H9 (cell line): ENCODE data around the gene GOLPH3L. TPM values are rescaled to one million over a fixed set of nuclear protein-coding genes. Genes with fewer than 3 reads are reported as not detected.

Experiments used
- DNase-seq: peaks from one replicate; pipeline ENCODE4 v3.0.0-alpha.2; 2017
- H2AFZ ChIP-seq: one replicate; pipeline ENCODE4 v1.6.1; 2013; ENCODE audit warnings: mild to moderate bottlenecking, low read length, control low read depth, moderate library complexity
- H2AK5ac ChIP-seq: 2 replicates; pipeline ENCODE4 v1.6.1; 2013; ENCODE audit warnings: low read length, control low read depth, mixed read lengths; ENCODE audit not compliant: insufficient read length
- H2BK120ac ChIP-seq: one replicate; pipeline ENCODE4 v1.6.1; 2013; ENCODE audit warnings: low read depth, mild to moderate bottlenecking, low read length, control low read depth, inconsistent platforms; ENCODE audit not compliant: poor library complexity, severe bottlenecking
- H2BK12ac ChIP-seq: 2 replicates; pipeline ENCODE4 v1.6.1; 2013; ENCODE audit warnings: low read length, control low read depth, mixed read lengths, low read depth; ENCODE audit not compliant: insufficient read length
- H2BK15ac ChIP-seq: 2 replicates; pipeline ENCODE4 v1.6.1; 2013; ENCODE audit warnings: low read depth, low read length, control low read depth
- H2BK20ac ChIP-seq: one replicate; pipeline ENCODE4 v1.6.1; 2013; ENCODE audit warnings: low read depth, mild to moderate bottlenecking, low read length, control low read depth, inconsistent platforms; ENCODE audit not compliant: poor library complexity, severe bottlenecking
- H2BK5ac ChIP-seq: 2 replicates; pipeline ENCODE4 v1.6.1; 2013; ENCODE audit warnings: low read length, control low read depth, mixed read lengths; ENCODE audit not compliant: insufficient read length
- H3K14ac ChIP-seq: 2 replicates; pipeline ENCODE4 v1.6.1; 2013; ENCODE audit warnings: low read length, control low read depth; ENCODE audit not compliant: insufficient read depth
- H3K18ac ChIP-seq: 2 replicates; pipeline ENCODE4 v1.6.1; 2013; ENCODE audit warnings: low read depth, mild to moderate bottlenecking, mixed read lengths, low read length, control low read depth; ENCODE audit not compliant: insufficient read length
- H3K23ac ChIP-seq: 2 replicates; pipeline ENCODE4 v1.6.1; 2013; ENCODE audit warnings: low read length, control low read depth, mixed read lengths, low read depth; ENCODE audit not compliant: insufficient read length
- H3K23me2 ChIP-seq: 2 replicates; pipeline ENCODE4 v1.6.1; 2013; ENCODE audit warnings: low read depth, mild to moderate bottlenecking, mixed read lengths, low read length, control low read depth; ENCODE audit not compliant: insufficient read length, poor library complexity, severe bottlenecking
- H3K27ac ChIP-seq: 2 replicates; pipeline ENCODE4 v1.5.1; 2013; ENCODE audit warnings: low read length, control low read depth, mixed read lengths, low read depth; ENCODE audit not compliant: insufficient read length
- H3K27me3 ChIP-seq: 2 replicates; pipeline ENCODE4 v1.6.1; 2013; ENCODE audit warnings: low read length, control low read depth, inconsistent platforms; ENCODE audit not compliant: insufficient read depth
- H3K4ac ChIP-seq: 2 replicates; pipeline ENCODE4 v1.6.1; 2013; ENCODE audit warnings: low read depth, mild to moderate bottlenecking, control low read depth, inconsistent platforms, low read length, moderate library complexity
- H3K4me1 ChIP-seq: 2 replicates; pipeline ENCODE4 v1.6.1; 2013; ENCODE audit warnings: low read length, control low read depth, inconsistent platforms; ENCODE audit not compliant: insufficient read depth
- H3K4me2 ChIP-seq: 2 replicates; pipeline ENCODE4 v1.6.1; 2013; ENCODE audit warnings: low read length, control low read depth, mixed read lengths; ENCODE audit not compliant: insufficient read length, insufficient read depth
- H3K56ac ChIP-seq: 2 replicates; pipeline ENCODE4 v1.6.1; 2013; ENCODE audit warnings: low read depth, mild to moderate bottlenecking, mixed read lengths, low read length, control low read depth; ENCODE audit not compliant: insufficient read length
- H3K79me1 ChIP-seq: 2 replicates; pipeline ENCODE4 v1.6.1; 2013; ENCODE audit warnings: low read depth, mild to moderate bottlenecking, moderate library complexity, low read length, control low read depth, inconsistent platforms; ENCODE audit not compliant: insufficient read depth, poor library complexity, severe bottlenecking
- H3K79me2 ChIP-seq: 2 replicates; pipeline ENCODE4 v1.6.1; 2013; ENCODE audit warnings: low read length, control low read depth, inconsistent platforms; ENCODE audit not compliant: insufficient read depth
- H3K9ac ChIP-seq: 2 replicates; pipeline ENCODE4 v1.6.1; 2013; ENCODE audit warnings: low read length, control low read depth, mixed read lengths; ENCODE audit not compliant: insufficient read length; ENCODE audit errors: extremely low read depth
- H3K9me3 ChIP-seq: one replicate; pipeline ENCODE4 v1.6.1; 2013; ENCODE audit warnings: low read depth, low read length, inconsistent platforms; ENCODE audit not compliant: control insufficient read depth
- H3T11ph ChIP-seq: one replicate; pipeline ENCODE4 v1.6.1; 2013; ENCODE audit warnings: mild to moderate bottlenecking, low read length, control low read depth, inconsistent platforms
- H4K20me1 ChIP-seq: one replicate; pipeline ENCODE4 v1.6.1; 2013; ENCODE audit not compliant: control insufficient read depth, insufficient read length, insufficient read depth
- H4K5ac ChIP-seq: 2 replicates; pipeline ENCODE4 v1.6.1; 2013; ENCODE audit warnings: low read depth, mild to moderate bottlenecking, mixed read lengths, low read length, control low read depth; ENCODE audit not compliant: insufficient read length
- H4K8ac ChIP-seq: replicated peaks from 2 replicates; pipeline ENCODE4 v1.6.1; 2013; ENCODE audit warnings: low read length, control low read depth, mixed read lengths, low read depth; ENCODE audit not compliant: insufficient read length
- H4K91ac ChIP-seq: 2 replicates; pipeline ENCODE4 v1.6.1; 2013; ENCODE audit warnings: low read depth, mild to moderate bottlenecking, moderate library complexity, mixed read lengths, low read length, control low read depth; ENCODE audit not compliant: insufficient read length
- H3K27ac Mint-ChIP-seq, 3 experiments: 2 replicates in 2 of 3; 3 replicates in 1 of 3; pipeline ENCODE4 v1.8.0; 2020 to 2021; ENCODE audit warnings: mixed read lengths in 3 of 3, mild to moderate bottlenecking in 1 of 3, moderate library complexity in 1 of 3
- H3K27me3 Mint-ChIP-seq: 2 replicates; pipeline ENCODE4 v1.8.0; 2021; ENCODE audit warnings: low read depth, mild to moderate bottlenecking, moderate library complexity, mixed read lengths
- H3K36me3 Mint-ChIP-seq, 3 experiments: 2 replicates in 2 of 3; 3 replicates in 1 of 3; pipeline ENCODE4 v1.8.0; 2020 to 2021; ENCODE audit warnings: low read depth in 3 of 3, mixed read lengths in 3 of 3; ENCODE audit not compliant: insufficient read depth in 1 of 3
- H3K4me1 Mint-ChIP-seq, 2 experiments: 2 replicates each; pipeline ENCODE4 v1.8.0; 2020; ENCODE audit warnings: mixed read lengths in 2 of 2
- H3K4me3 Mint-ChIP-seq, 2 experiments: 2 replicates in 1 of 2; 3 replicates in 1 of 2; pipeline ENCODE4 v1.8.0; 2020 to 2021; ENCODE audit warnings: mild to moderate bottlenecking in 2 of 2, mixed read lengths in 2 of 2, moderate library complexity in 1 of 2
- H3K9me3 Mint-ChIP-seq, 2 experiments: 2 replicates in 1 of 2; 3 replicates in 1 of 2; pipeline ENCODE4 v1.8.0; 2020; ENCODE audit warnings: mild to moderate bottlenecking in 2 of 2, mixed read lengths in 2 of 2, moderate library complexity in 1 of 2
- WGBS: extraction: QIAGEN DNeasy Blood & Tissue Kit; methylation state at CpG from one replicate; pipeline ENCODE4 v1.1.7; 2013; ENCODE audit warnings: missing lambda C conversion rate, low lambda C conversion rate, mixed read lengths; ENCODE audit not compliant: insufficient read length; ENCODE audit errors: extremely low coverage; 5-methylcytosine and 5-hydroxymethylcytosine counted together
- total RNA-seq: library from RNA; stranded (reverse); gene quantifications from 2 replicates; pipeline ENCODE4 v1.2.1, GENCODE V29; 2021
- TF ChIP-seq, protein P1 (sequence below): fragments of 200-600 bp; sonication (generic); conservative IDR thresholded peaks from 3 replicates; pipeline ENCODE4 v1.8.0; 2021; ENCODE audit warnings: antibody characterized with exemption, mild to moderate bottlenecking

The GOLPH3L gene
- total RNA-seq, 1 experiment from 2014 or later = 30.5 TPM

DNA sequence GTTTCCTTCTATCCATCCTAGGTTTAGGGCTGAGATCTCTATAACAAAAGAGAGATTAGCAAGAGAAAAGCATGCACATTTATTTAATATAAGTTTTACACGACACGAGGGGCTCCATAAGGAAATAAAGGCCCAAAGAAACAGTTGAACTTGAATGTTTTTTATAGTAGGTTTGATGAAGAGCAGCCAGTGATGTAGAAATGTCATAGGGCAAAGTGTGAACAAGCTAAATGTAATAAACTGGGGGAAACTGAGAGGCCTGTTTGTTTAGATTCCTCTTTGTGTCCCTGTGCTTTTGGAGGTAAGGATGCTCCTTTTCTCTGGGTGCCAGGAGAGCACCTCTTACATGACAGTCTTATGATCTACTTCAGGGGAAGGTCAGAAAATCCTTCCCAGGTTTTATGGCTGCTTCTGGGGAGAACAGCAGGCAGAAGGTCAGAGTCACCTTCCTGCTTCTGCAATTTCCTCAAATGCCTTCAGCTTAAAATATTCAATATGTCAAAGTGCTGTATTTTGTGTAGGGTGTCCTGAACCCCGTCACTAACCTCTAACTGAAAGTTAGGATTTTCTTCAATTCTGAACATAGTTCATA is 33.3 kb upstream of the GOLPH3L start:
- H3K18ac ChIP-seq = no peak overlapping the region
- no peak overlapping the region for H3K23ac ChIP-seq
- Mint-ChIP-seq H3K4me3 (no peak overlapping the region), H3K9me3 (peaks cover 0 to 3% of the 10 kb centered on the region in 2 experiments; a peak in 2 of 5 replicates), H3K27ac (no peak overlapping the region), H3K4me1 (no peaks in the 10 kb centered on the region; a peak in 1 of 4 replicates), H3K36me3 (no peaks in the 10 kb centered on the region), H3K27me3 (no peaks in the 10 kb centered on the region)
- no peak overlapping the region for H4K5ac ChIP-seq
- H2BK12ac ChIP-seq = no peak overlapping the region
- no peak overlapping the region for H3K14ac ChIP-seq
- no peak for DNase-seq
- H3K4me1 ChIP-seq = no peaks in the 10 kb centered on the region
- WGBS = no CpG with 5 or more reads among the region's 3 CpGs
- H3K4me2 ChIP-seq = no peak overlapping the region
- no peak overlapping the region for H3T11ph ChIP-seq
- no peaks in the 10 kb centered on the region for H3K9me3 ChIP-seq
- H2BK15ac ChIP-seq = no peak overlapping the region; the same call in 1 of the 2 replicates
- no peak overlapping the region for H2BK5ac ChIP-seq
- no peak overlapping the region for H4K8ac ChIP-seq
- H4K91ac ChIP-seq = no peak overlapping the region
- no peak overlapping the region for H3K56ac ChIP-seq
- H3K79me2 ChIP-seq = no peaks in the 10 kb centered on the region
- H3K27me3 ChIP-seq = no peaks in the 10 kb centered on the region
- TF ChIP-seq, protein P1, sequence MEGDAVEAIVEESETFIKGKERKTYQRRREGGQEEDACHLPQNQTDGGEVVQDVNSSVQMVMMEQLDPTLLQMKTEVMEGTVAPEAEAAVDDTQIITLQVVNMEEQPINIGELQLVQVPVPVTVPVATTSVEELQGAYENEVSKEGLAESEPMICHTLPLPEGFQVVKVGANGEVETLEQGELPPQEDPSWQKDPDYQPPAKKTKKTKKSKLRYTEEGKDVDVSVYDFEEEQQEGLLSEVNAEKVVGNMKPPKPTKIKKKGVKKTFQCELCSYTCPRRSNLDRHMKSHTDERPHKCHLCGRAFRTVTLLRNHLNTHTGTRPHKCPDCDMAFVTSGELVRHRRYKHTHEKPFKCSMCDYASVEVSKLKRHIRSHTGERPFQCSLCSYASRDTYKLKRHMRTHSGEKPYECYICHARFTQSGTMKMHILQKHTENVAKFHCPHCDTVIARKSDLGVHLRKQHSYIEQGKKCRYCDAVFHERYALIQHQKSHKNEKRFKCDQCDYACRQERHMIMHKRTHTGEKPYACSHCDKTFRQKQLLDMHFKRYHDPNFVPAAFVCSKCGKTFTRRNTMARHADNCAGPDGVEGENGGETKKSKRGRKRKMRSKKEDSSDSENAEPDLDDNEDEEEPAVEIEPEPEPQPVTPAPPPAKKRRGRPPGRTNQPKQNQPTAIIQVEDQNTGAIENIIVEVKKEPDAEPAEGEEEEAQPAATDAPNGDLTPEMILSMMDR = no peak
- no peak overlapping the region for H3K4ac ChIP-seq
- no peaks in the 10 kb centered on the region for H4K20me1 ChIP-seq
- H2AFZ ChIP-seq = no peak overlapping the region
- no peaks in the 10 kb centered on the region for H3K23me2 ChIP-seq
- no peak overlapping the region for H3K9ac ChIP-seq
- no peak overlapping the region for H2BK120ac ChIP-seq
- H2BK20ac ChIP-seq = no peak overlapping the region
- H2AK5ac ChIP-seq = no peak overlapping the region
- H3K27ac ChIP-seq = no peak overlapping the region
- no peaks in the 10 kb centered on the region for H3K79me1 ChIP-seq
